Measurements from ENCODE around the gene C2orf66. TPM values are rescaled to one million over a fixed set of nuclear protein-coding genes. Genes with fewer than 3 reads are reported as not detected.

The C2orf66 gene
- total RNA-seq, 4 donors from 2014 or later = not detected

DNA sequence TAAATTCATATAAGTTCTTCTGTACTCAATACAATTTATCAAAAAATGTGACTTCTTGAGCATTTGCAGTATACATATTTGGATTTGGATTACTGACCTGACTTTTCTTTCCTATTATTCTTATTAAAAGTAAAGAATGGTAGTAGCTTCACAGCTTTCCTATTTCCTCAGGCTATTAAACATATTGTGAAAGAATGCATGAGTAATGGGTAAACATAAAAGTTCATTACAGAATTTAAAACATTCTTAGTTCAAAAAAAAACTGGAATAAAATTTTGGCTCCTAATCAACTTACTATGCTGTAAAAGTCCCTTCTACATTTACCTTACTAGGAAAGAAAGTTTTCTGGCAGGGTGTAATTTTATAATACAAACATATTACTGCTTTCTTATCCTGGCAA lies 27.3 kb upstream of the C2orf66 start:
- no peak for DNase-seq
- Histone ChIP-seq H3K4me1 (no peaks in the 10 kb centered on the region), H3K27ac (no peak overlapping the region), H3K4me3 (no peak overlapping the region), H3K27me3 (no peaks in the 10 kb centered on the region), H3K36me3 (peaks cover 0 to 16% of the 10 kb centered on the region in 2 donors), H3K9me3 (no peaks in the 10 kb centered on the region)
- in situ Hi-C loops (cut with MboI; ENCODE audit: low sequenced_read_pairs in 4 of 4) = no loop called here
- no peak for TF ChIP-seq POLR2A (IDR thresholded peaks at IDR 0.05)
- TF ChIP-seq, protein P1, sequence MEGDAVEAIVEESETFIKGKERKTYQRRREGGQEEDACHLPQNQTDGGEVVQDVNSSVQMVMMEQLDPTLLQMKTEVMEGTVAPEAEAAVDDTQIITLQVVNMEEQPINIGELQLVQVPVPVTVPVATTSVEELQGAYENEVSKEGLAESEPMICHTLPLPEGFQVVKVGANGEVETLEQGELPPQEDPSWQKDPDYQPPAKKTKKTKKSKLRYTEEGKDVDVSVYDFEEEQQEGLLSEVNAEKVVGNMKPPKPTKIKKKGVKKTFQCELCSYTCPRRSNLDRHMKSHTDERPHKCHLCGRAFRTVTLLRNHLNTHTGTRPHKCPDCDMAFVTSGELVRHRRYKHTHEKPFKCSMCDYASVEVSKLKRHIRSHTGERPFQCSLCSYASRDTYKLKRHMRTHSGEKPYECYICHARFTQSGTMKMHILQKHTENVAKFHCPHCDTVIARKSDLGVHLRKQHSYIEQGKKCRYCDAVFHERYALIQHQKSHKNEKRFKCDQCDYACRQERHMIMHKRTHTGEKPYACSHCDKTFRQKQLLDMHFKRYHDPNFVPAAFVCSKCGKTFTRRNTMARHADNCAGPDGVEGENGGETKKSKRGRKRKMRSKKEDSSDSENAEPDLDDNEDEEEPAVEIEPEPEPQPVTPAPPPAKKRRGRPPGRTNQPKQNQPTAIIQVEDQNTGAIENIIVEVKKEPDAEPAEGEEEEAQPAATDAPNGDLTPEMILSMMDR (IDR thresholded peaks at IDR 0.05 in 4 of 5, conservative IDR thresholded peaks at IDR 0.05 in 1 of 5) = no peak
- intact Hi-C loops (cut with DNase I; ENCODE audit: low total_unique reads) = no loop called here
- no peak for ATAC-seq

- DNase-seq (no peak), ATAC-seq (no peak)
- H3K27me3 ChIP-seq = no peaks in the 10 kb centered on the region
- intact Hi-C loops (cut with DNase I; ENCODE audit: low total_unique reads) = no loop called here
- H3K27ac ChIP-seq = no peak overlapping the region
- TF ChIP-seq POLR2A (IDR thresholded peaks at IDR 0.05) = no peak
- TF ChIP-seq, protein P1 (IDR thresholded peaks at IDR 0.05 in 4 of 5, conservative IDR thresholded peaks at IDR 0.05 in 1 of 5) = no peak
- in situ Hi-C loops (cut with MboI; ENCODE audit: low sequenced_read_pairs in 4 of 4) = no loop called here
- no peaks in the 10 kb centered on the region for H3K36me3 ChIP-seq
- no peak overlapping the region for H3K4me3 ChIP-seq
- H3K4me1 ChIP-seq = no peaks in the 10 kb centered on the region
- no peaks in the 10 kb centered on the region for H3K9me3 ChIP-seq
Measured at GRCh38 chr2:196830701-196831100, 21.5 kb upstream of the C2orf66 start.

- ATAC-seq (no peak), DNase-seq (no peak)
- Histone ChIP-seq H3K9me3 (no peaks in the 10 kb centered on the region), H3K36me3 (no peaks in the 10 kb centered on the region), H3K4me3 (no peak overlapping the region), H3K4me1 (no peaks in the 10 kb centered on the region), H3K27me3 (no peaks in the 10 kb centered on the region), H3K27ac (no peak overlapping the region)
- intact Hi-C loops (cut with DNase I; ENCODE audit: low total_unique reads) (no loop called here), in situ Hi-C loops (cut with MboI; ENCODE audit: low sequenced_read_pairs in 4 of 4) (no loop called here)
- TF ChIP-seq POLR2A (IDR thresholded peaks at IDR 0.05) = no peak
- TF ChIP-seq, protein P1 (IDR thresholded peaks at IDR 0.05 in 4 of 5, conservative IDR thresholded peaks at IDR 0.05 in 1 of 5) = no peak
Measured at GRCh38 chr2:196827356-196827755, 18.2 kb upstream of the C2orf66 start.

DNA sequence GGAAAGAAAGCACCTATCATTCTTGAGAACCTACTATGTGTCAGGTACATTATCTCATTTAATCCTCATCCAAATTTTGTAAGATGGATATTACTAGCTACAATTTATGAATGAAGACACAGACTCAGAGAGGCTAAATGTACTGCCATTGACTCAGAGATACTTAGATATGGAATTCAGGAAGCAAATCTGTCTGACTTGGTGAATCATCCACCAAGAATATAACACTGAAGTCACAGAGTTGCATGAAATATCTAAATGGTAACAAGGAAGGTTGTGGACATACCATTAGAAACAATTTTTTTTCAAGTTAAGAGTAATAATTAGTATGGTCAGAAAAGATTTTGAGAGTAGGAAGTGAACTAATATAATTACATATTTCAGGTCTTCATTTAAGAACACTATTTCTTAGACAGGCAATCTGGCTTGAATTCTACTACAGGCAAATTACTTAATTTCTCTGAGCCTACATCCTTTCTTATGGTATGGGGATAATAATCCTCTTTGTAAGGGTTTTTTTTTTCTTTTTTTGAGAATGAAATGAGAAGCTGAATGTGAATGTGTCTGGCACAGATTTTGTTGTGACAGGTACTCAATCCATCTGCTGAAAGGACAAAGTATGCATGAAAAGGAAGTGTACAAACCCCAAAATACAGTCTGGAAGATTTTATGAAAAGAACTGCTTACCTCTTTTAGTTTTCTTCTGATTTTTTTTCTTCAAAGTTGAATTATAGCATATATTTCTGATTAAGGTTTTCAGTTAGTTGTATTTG lies 14.8 kb upstream of the C2orf66 start:
- Histone ChIP-seq H3K4me3 (no peak overlapping the region), H3K4me1 (no peaks in the 10 kb centered on the region), H3K36me3 (no peaks in the 10 kb centered on the region), H3K9me3 (no peaks in the 10 kb centered on the region), H3K27ac (no peak overlapping the region), H3K27me3 (no peaks in the 10 kb centered on the region)
- ATAC-seq (peak in 1 of 2 donors; percentile 49), DNase-seq (no peak)
- in situ Hi-C loops (cut with MboI; ENCODE audit: low sequenced_read_pairs in 4 of 4) (no loop called here), intact Hi-C loops (cut with DNase I; ENCODE audit: low total_unique reads) (no loop called here)
- no peak for TF ChIP-seq POLR2A (IDR thresholded peaks at IDR 0.05)
- TF ChIP-seq, protein P1 (IDR thresholded peaks at IDR 0.05 in 4 of 5, conservative IDR thresholded peaks at IDR 0.05 in 1 of 5) = no peak

Data from gastrocnemius medialis (tissue), 4 donors.